GM12878 (cell line): Measurements from ENCODE around the gene ELL2. TPM values are rescaled to one million over a fixed set of nuclear protein-coding genes. Genes with fewer than 3 reads are reported as not detected.

Source experiments
- ATAC-seq: fragments of 200-7000 bp; cut with Tn5 transposase; 3 replicates; pipeline ENCODE4 v1.9.1; 2020; ENCODE audit warnings: mild to moderate bottlenecking, moderate library complexity
- BruUV-seq: library from RNA; stranded (reverse); fragments of 400-500 nt; replicated peaks from 2 replicates; lab custom pipeline; 2021; lab: Mats Ljungman, UMichigan
- CTCF ChIA-PET: fragments of 300-600 bp; sonication (Branson Sonifier 250); formaldehyde crosslinking; extraction: SDS; loops from one replicate; lab custom pipeline; 2021; ENCODE audit warnings: inconsistent platforms; lab: Yijun Ruan, JAX
- POLR2A ChIA-PET: fragments of 350-600 bp; formaldehyde crosslinking; extraction: SDS; loops from one replicate; lab custom pipeline; 2021; ENCODE audit warnings: inconsistent platforms; lab: Charles Lee
- RAD21 ChIA-PET: fragments of 300-600 bp; sonication (Branson Sonifier 250); formaldehyde crosslinking; loops from one replicate; lab custom pipeline; 2023; ENCODE audit warnings: antibody characterized with exemption; ENCODE audit not compliant: unreplicated experiment; lab: Charles Lee
- SMC1A ChIA-PET: fragments of 300-600 bp; sonication (Branson Sonifier 250); formaldehyde crosslinking; loops from one replicate; lab custom pipeline; 2023; ENCODE audit not compliant: unreplicated experiment, uncharacterized antibody; lab: Charles Lee
- DNase-seq: peaks from one replicate; pipeline ENCODE4 v3.0.0-alpha.2; 2011; ENCODE audit warnings: low read depth, low spot score
- FAIRE-seq: peaks from 3 replicates; lab custom pipeline; 2011; peaks lifted over from hg19 to GRCh38; lab: Jason Lieb, UNC
- H2AFZ ChIP-seq: 2 replicates; pipeline ENCODE4 v1.6.0; 2011; ENCODE audit warnings: low read depth, low read length, control low read depth; ENCODE audit not compliant: control insufficient read depth
- H3K27ac ChIP-seq: 2 replicates; pipeline ENCODE4 v1.5.1; 2011; ENCODE audit warnings: control low read depth; ENCODE audit not compliant: control insufficient read depth, insufficient read depth
- H3K27me3 ChIP-seq, 2 experiments: replicated peaks in 1 of 2; 2 replicates each; pipeline versions ENCODE4 v1.6.0 to v1.6.1; 2011; ENCODE audit warnings: low read length in 1 of 2; ENCODE audit not compliant: control insufficient read depth in 2 of 2, insufficient read depth in 2 of 2
- H3K36me3 ChIP-seq, 2 experiments: 2 replicates each; pipeline ENCODE4 v1.5.1; 2011; ENCODE audit warnings: low read length in 1 of 2; ENCODE audit not compliant: control insufficient read depth in 2 of 2, insufficient read depth in 2 of 2
- H3K4me1 ChIP-seq: 2 replicates; pipeline ENCODE4 v1.6.1; 2011; ENCODE audit warnings: mild to moderate bottlenecking, low read length, moderate library complexity, mixed read lengths; ENCODE audit not compliant: control insufficient read depth, insufficient read depth
- H3K4me2 ChIP-seq: 2 replicates; pipeline ENCODE4 v1.6.0; 2011; ENCODE audit warnings: control low read depth; ENCODE audit not compliant: control insufficient read depth, insufficient read depth
- H3K4me3 ChIP-seq: fragments of 200-600 bp; sonication (generic); 2 replicates; pipeline ENCODE4 v1.5.1; 2016
- H3K79me2 ChIP-seq: 2 replicates; pipeline ENCODE4 v1.6.0; 2011; ENCODE audit warnings: low read length; ENCODE audit not compliant: control insufficient read depth, insufficient read depth
- H3K9ac ChIP-seq: 2 replicates; pipeline ENCODE4 v1.8.0; 2011; ENCODE audit warnings: low read length, control low read depth, mixed read lengths; ENCODE audit not compliant: control insufficient read depth, insufficient read depth
- H3K9me3 ChIP-seq: replicated peaks from 3 replicates; pipeline ENCODE4 v1.5.1; 2011; ENCODE audit warnings: mild to moderate bottlenecking, low read length; ENCODE audit not compliant: control insufficient read depth, insufficient read depth
- H4K20me1 ChIP-seq: 2 replicates; pipeline ENCODE4 v1.6.0; 2011; ENCODE audit not compliant: control insufficient read depth, insufficient read depth
- BACH1 ChIP-seq: fragments of 450-650 bp; IDR thresholded peaks from 2 replicates; pipeline ENCODE4 v1.6.1; 2017; ENCODE audit warnings: mild to moderate bottlenecking, borderline replicate concordance
- EED ChIP-seq: sonication (generic); IDR thresholded peaks from 2 replicates; pipeline ENCODE4 v1.6.1; 2016; ENCODE audit warnings: antibody characterized with exemption, low read depth
- JUND ChIP-seq: IDR thresholded peaks from 2 replicates; pipeline ENCODE4 v1.6.1; 2012; ENCODE audit warnings: low read depth, mild to moderate bottlenecking, low read length, improper control_type of control experiment, moderate library complexity
- MYB ChIP-seq: fragments of 150-350 bp; IDR thresholded peaks from 2 replicates; pipeline ENCODE4 v1.6.1; 2014; ENCODE audit warnings: mild to moderate bottlenecking, low read depth, low read length, borderline replicate concordance
- NR2C2 ChIP-seq: IDR thresholded peaks from 2 replicates; pipeline ENCODE4 v1.6.1; 2011; ENCODE audit warnings: borderline replicate concordance, low read depth; ENCODE audit not compliant: control insufficient read depth, insufficient read length
- PAX5 ChIP-seq: IDR thresholded peaks from 2 replicates; pipeline ENCODE4 v1.6.1; 2011; ENCODE audit warnings: low read depth, low read length, borderline replicate concordance
- SIN3A ChIP-seq: IDR thresholded peaks from 2 replicates; pipeline ENCODE4 v1.6.1; 2012; ENCODE audit warnings: low read depth, low read length, improper control_type of control experiment
- SMAD1 ChIP-seq: fragments of 450-650 bp; IDR thresholded peaks from 2 replicates; pipeline ENCODE4 v1.6.1; 2018; ENCODE audit warnings: mild to moderate bottlenecking, low read depth; ENCODE audit not compliant: partially characterized antibody
- ZBED1 ChIP-seq: IDR thresholded peaks from 2 replicates; pipeline ENCODE4 v1.6.1; 2016; ENCODE audit warnings: borderline replicate concordance
- WGBS: methylation state at CpG from one replicate; pipeline ENCODE4 v1.1.6; 2016; ENCODE audit warnings: low lambda C conversion rate; ENCODE audit not compliant: insufficient replicate concordance, insufficient coverage; ENCODE audit errors: missing lambda C conversion rate; 5-methylcytosine and 5-hydroxymethylcytosine counted together
- in situ Hi-C: fragments of 300-500 bp; cut with MboI; formaldehyde crosslinking; loops from 9 replicates; pipeline ENCODE4 v1.14.3; 2018; ENCODE audit warnings: mixed read lengths
- intact Hi-C: fragments of 100-400 bp; cut with micrococcal nuclease; formaldehyde crosslinking; loops from one replicate; pipeline ENCODE4 v1.14.2; 2022; ENCODE audit not compliant: unreplicated experiment
- polyA plus RNA-seq, 11 experiments: library from polyadenylated mRNA; depleted of rRNA in 4 of 11; unstranded in 6 of 11; stranded (reverse) in 5 of 11; fragments of >200 nt; fragmentation: Nextera tagmentation in 4 of 11; fragmentation: Illumina TruSeq in 1 of 11; extraction: Ambion mirVana in 4 of 11; extraction: Trizol in 1 of 11; gene quantifications; 1 replicate in 1 of 11; 2 replicates in 10 of 11; pipeline versions ENCODE4 v1.2.1 to v1.2.3, GENCODE V29; 2011 to 2016; ENCODE audit warnings: inconsistent platforms in 2 of 11, missing spikeins in 2 of 11, low read depth in 1 of 11
- total RNA-seq, 4 experiments: library from RNA; depleted of rRNA in 3 of 4; stranded (reverse); fragments of >200 nt in 3 of 4; fragmentation: Illumina TruSeq in 1 of 4; extraction: Trizol in 1 of 4; gene quantifications; 2 replicates each; pipeline versions ENCODE4 v1.2.1 to v1.2.3, GENCODE V29; 2013 to 2021
- TF ChIP-seq, protein P1 (sequence below): IDR thresholded peaks from 2 replicates; pipeline ENCODE4 v1.6.1; 2012; ENCODE audit warnings: mild to moderate bottlenecking, low read depth, low read length
- TF ChIP-seq, protein P2 (sequence below): fragments of 450-650 bp; IDR thresholded peaks from 2 replicates; pipeline ENCODE4 v1.6.1; 2016; ENCODE audit warnings: mild to moderate bottlenecking
- TF ChIP-seq, protein P3 (sequence below), 3 experiments: IDR thresholded peaks in 2 of 3; conservative IDR thresholded peaks in 1 of 3; 2 replicates each; pipeline ENCODE4 v1.5.1; 2011; ENCODE audit warnings: low read depth in 3 of 3, low read length in 3 of 3, mild to moderate bottlenecking in 3 of 3, control low read depth in 2 of 3, moderate library complexity in 2 of 3, inconsistent platforms in 1 of 3, mixed read lengths in 1 of 3; ENCODE audit not compliant: control insufficient read depth in 2 of 3, insufficient read depth in 1 of 3; ENCODE audit errors: extremely low read depth in 1 of 3
- TF ChIP-seq, protein P4 (sequence below): IDR thresholded peaks from 2 replicates; pipeline ENCODE4 v1.6.1; 2012; ENCODE audit warnings: improper control_type of control experiment, low read depth, low read length; ENCODE audit not compliant: insufficient replicate concordance

ELL2 gene
- total and polyA plus RNA-seq, 10 of the 15 experiments (the other 5 are each of a cell fraction or from before 2014, with no cell fraction given) = 24.2 to 91.4 (median 57.4) TPM

DNA sequence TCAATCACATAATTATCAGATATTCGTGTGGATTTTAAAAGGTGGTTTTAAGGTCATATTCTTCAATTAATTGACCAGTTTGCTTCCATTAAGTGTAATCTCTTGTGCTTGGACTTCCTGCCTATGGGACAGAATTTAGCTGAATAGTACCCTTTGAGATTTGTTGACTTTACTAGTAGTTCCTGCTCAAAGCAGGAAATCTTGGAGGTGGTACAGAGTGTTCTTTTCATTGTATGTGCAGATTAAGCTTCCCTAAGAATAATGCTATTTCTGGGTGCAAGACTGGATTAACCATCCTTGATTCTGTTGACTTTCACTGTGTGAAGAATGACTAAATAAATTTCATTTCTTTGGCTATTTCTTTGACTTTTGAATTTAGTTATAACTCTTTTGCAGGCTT, 45.4 kb upstream of the ELL2 start:
- no peaks in the 10 kb centered on the region for H3K79me2 ChIP-seq
- ChIA-PET CTCF (no interaction called here), RAD21 (no interaction called here), POLR2A (no interaction called here), SMC1A (interaction anchor here (1.0 kb wide), 1 partner anchor 9 kb away, joined by 3 read pairs; no protein-coding TSS in a partner anchor)
- no peak overlapping the region for H3K27ac ChIP-seq
- no peak overlapping the region for H3K9ac ChIP-seq
- no peak overlapping the region for H3K4me3 ChIP-seq
- 88% methylated on average over 1 of the region's 1 CpG for WGBS
- FAIRE-seq = no peak
- no peak for DNase-seq
- no peaks in the 10 kb centered on the region; the same call in none of the 3 replicates for H3K9me3 ChIP-seq
- no peaks in the 10 kb centered on the region for H4K20me1 ChIP-seq
- intact Hi-C loops (no loop called here), in situ Hi-C loops (no loop called here)
- no peaks in the 10 kb centered on the region for H3K4me1 ChIP-seq
- no peaks in the 10 kb centered on the region for H3K36me3 ChIP-seq
- no peak for ATAC-seq
- H3K27me3 ChIP-seq = no peaks in the 10 kb centered on the region
- H2AFZ ChIP-seq = no peak overlapping the region
- no peak overlapping the region for H3K4me2 ChIP-seq
- no TSS peak for BruUV-seq
- TF ChIP-seq SIN3A (no peak), BACH1 (no peak), EED (no peak), JUND (no peak), MYB (no peak), PAX5 (no peak), NR2C2 (no peak), SMAD1 (no peak), ZBED1 (no peak)
- TF ChIP-seq, protein P1, sequence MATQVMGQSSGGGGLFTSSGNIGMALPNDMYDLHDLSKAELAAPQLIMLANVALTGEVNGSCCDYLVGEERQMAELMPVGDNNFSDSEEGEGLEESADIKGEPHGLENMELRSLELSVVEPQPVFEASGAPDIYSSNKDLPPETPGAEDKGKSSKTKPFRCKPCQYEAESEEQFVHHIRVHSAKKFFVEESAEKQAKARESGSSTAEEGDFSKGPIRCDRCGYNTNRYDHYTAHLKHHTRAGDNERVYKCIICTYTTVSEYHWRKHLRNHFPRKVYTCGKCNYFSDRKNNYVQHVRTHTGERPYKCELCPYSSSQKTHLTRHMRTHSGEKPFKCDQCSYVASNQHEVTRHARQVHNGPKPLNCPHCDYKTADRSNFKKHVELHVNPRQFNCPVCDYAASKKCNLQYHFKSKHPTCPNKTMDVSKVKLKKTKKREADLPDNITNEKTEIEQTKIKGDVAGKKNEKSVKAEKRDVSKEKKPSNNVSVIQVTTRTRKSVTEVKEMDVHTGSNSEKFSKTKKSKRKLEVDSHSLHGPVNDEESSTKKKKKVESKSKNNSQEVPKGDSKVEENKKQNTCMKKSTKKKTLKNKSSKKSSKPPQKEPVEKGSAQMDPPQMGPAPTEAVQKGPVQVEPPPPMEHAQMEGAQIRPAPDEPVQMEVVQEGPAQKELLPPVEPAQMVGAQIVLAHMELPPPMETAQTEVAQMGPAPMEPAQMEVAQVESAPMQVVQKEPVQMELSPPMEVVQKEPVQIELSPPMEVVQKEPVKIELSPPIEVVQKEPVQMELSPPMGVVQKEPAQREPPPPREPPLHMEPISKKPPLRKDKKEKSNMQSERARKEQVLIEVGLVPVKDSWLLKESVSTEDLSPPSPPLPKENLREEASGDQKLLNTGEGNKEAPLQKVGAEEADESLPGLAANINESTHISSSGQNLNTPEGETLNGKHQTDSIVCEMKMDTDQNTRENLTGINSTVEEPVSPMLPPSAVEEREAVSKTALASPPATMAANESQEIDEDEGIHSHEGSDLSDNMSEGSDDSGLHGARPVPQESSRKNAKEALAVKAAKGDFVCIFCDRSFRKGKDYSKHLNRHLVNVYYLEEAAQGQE = no peak
- TF ChIP-seq, protein P2, sequence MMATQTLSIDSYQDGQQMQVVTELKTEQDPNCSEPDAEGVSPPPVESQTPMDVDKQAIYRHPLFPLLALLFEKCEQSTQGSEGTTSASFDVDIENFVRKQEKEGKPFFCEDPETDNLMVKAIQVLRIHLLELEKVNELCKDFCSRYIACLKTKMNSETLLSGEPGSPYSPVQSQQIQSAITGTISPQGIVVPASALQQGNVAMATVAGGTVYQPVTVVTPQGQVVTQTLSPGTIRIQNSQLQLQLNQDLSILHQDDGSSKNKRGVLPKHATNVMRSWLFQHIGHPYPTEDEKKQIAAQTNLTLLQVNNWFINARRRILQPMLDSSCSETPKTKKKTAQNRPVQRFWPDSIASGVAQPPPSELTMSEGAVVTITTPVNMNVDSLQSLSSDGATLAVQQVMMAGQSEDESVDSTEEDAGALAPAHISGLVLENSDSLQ = no peak
- TF ChIP-seq, protein P3, sequence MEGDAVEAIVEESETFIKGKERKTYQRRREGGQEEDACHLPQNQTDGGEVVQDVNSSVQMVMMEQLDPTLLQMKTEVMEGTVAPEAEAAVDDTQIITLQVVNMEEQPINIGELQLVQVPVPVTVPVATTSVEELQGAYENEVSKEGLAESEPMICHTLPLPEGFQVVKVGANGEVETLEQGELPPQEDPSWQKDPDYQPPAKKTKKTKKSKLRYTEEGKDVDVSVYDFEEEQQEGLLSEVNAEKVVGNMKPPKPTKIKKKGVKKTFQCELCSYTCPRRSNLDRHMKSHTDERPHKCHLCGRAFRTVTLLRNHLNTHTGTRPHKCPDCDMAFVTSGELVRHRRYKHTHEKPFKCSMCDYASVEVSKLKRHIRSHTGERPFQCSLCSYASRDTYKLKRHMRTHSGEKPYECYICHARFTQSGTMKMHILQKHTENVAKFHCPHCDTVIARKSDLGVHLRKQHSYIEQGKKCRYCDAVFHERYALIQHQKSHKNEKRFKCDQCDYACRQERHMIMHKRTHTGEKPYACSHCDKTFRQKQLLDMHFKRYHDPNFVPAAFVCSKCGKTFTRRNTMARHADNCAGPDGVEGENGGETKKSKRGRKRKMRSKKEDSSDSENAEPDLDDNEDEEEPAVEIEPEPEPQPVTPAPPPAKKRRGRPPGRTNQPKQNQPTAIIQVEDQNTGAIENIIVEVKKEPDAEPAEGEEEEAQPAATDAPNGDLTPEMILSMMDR (IDR thresholded peaks at IDR 0.05 in 2 of 3, conservative IDR thresholded peaks at IDR 0.05 in 1 of 3; ENCODE audit: control insufficient read depth in 2 of 3, extremely low read depth in 1 of 3, insufficient read depth in 1 of 3, low read depth in 3 of 3, low read length in 3 of 3) = no peak
- TF ChIP-seq, protein P4, sequence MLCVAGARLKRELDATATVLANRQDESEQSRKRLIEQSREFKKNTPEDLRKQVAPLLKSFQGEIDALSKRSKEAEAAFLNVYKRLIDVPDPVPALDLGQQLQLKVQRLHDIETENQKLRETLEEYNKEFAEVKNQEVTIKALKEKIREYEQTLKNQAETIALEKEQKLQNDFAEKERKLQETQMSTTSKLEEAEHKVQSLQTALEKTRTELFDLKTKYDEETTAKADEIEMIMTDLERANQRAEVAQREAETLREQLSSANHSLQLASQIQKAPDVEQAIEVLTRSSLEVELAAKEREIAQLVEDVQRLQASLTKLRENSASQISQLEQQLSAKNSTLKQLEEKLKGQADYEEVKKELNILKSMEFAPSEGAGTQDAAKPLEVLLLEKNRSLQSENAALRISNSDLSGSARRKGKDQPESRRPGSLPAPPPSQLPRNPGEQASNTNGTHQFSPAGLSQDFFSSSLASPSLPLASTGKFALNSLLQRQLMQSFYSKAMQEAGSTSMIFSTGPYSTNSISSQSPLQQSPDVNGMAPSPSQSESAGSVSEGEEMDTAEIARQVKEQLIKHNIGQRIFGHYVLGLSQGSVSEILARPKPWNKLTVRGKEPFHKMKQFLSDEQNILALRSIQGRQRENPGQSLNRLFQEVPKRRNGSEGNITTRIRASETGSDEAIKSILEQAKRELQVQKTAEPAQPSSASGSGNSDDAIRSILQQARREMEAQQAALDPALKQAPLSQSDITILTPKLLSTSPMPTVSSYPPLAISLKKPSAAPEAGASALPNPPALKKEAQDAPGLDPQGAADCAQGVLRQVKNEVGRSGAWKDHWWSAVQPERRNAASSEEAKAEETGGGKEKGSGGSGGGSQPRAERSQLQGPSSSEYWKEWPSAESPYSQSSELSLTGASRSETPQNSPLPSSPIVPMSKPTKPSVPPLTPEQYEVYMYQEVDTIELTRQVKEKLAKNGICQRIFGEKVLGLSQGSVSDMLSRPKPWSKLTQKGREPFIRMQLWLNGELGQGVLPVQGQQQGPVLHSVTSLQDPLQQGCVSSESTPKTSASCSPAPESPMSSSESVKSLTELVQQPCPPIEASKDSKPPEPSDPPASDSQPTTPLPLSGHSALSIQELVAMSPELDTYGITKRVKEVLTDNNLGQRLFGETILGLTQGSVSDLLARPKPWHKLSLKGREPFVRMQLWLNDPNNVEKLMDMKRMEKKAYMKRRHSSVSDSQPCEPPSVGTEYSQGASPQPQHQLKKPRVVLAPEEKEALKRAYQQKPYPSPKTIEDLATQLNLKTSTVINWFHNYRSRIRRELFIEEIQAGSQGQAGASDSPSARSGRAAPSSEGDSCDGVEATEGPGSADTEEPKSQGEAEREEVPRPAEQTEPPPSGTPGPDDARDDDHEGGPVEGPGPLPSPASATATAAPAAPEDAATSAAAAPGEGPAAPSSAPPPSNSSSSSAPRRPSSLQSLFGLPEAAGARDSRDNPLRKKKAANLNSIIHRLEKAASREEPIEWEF = no peak
